Stomach (tissue), 4 donors: Measurements from ENCODE around the gene PEA15.

Experiments used
- POLR2A ChIP-seq, 4 donors: fragments of 450-650 bp; IDR thresholded peaks; one replicate each; pipeline ENCODE4 v1.6.1; 2016; ENCODE audit warnings: antibody characterized with exemption in 4 of 4, control low read depth in 2 of 4, mild to moderate bottlenecking in 1 of 4, moderate library complexity in 1 of 4
- POLR2AphosphoS5 ChIP-seq, 3 donors: sonication (generic); formaldehyde crosslinking; IDR thresholded peaks; one replicate each; pipeline ENCODE4 v1.6.1; 2016; ENCODE audit warnings: antibody characterized with exemption in 3 of 3
- TF ChIP-seq, protein P1 (sequence below), 7 experiments: fragments of 450-650 bp in 4 of 7; fragments of 200-600 bp in 3 of 7; sonication (generic) in 3 of 7; IDR thresholded peaks; one replicate each; pipeline ENCODE4 v1.5.1; 2016 to 2019; ENCODE audit warnings: antibody characterized with exemption in 7 of 7, control low read depth in 2 of 7, mild to moderate bottlenecking in 1 of 7

DNA sequence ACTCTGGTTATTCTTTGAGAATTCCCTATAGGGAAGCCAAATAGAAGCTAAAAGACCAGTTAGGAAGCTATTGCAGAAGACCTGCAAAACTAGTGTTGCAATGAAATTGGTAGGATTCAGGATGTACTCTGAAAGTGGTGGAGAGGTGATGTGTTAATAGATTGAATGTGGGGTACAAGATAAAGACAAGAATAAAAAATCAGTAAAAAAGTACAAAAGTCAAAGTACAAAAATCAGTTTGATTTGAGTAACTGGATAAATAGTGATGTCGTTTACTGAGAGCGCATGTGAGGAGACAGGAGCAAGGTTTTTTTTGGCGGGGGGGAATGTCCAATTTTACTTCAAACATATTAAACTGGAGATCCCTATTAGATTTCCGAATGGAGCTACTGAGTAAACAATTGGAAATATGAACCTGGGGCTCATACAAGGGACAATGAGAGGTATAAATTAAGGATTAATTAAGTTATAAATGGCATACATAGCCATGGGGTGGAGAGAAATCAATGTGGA is 59.7 kb downstream of the PEA15 start:
- TF ChIP-seq POLR2A (IDR thresholded peaks at IDR 0.05) (no peak), POLR2AphosphoS5 (IDR thresholded peaks at IDR 0.05) (no peak)
- TF ChIP-seq, protein P1, sequence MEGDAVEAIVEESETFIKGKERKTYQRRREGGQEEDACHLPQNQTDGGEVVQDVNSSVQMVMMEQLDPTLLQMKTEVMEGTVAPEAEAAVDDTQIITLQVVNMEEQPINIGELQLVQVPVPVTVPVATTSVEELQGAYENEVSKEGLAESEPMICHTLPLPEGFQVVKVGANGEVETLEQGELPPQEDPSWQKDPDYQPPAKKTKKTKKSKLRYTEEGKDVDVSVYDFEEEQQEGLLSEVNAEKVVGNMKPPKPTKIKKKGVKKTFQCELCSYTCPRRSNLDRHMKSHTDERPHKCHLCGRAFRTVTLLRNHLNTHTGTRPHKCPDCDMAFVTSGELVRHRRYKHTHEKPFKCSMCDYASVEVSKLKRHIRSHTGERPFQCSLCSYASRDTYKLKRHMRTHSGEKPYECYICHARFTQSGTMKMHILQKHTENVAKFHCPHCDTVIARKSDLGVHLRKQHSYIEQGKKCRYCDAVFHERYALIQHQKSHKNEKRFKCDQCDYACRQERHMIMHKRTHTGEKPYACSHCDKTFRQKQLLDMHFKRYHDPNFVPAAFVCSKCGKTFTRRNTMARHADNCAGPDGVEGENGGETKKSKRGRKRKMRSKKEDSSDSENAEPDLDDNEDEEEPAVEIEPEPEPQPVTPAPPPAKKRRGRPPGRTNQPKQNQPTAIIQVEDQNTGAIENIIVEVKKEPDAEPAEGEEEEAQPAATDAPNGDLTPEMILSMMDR (IDR thresholded peaks at IDR 0.05) = no peak
